Calu3 (cell line): ENCODE results near the gene GPM6B. TPM values are rescaled to one million over a fixed set of nuclear protein-coding genes. Genes with fewer than 3 reads are reported as not detected.

ENCODE experiments used
- BruUV-seq: library from RNA; stranded (reverse); fragments of 400-500 nt; replicated peaks from 2 replicates; lab custom pipeline; 2021; lab: Mats Ljungman, UMichigan
- CTCF ChIA-PET: fragments of 300-600 bp; sonication (Branson Sonifier 250); formaldehyde crosslinking; loops from one replicate; lab custom pipeline; 2022; ENCODE audit warnings: antibody characterized with exemption; lab: Charles Lee
- DNase-seq: peaks from one replicate; pipeline ENCODE4 v3.0.0; 2022
- H3K27ac Mint-ChIP-seq: one replicate; pipeline ENCODE4 v1.8.0; 2022; ENCODE audit warnings: mixed read lengths; ENCODE audit not compliant: unreplicated experiment
- H3K27me3 Mint-ChIP-seq: one replicate; pipeline ENCODE4 v1.8.0; 2022; ENCODE audit warnings: mixed read lengths; ENCODE audit not compliant: unreplicated experiment
- H3K36me3 Mint-ChIP-seq: one replicate; pipeline ENCODE4 v1.8.0; 2022; ENCODE audit warnings: mild to moderate bottlenecking, moderate library complexity, mixed read lengths; ENCODE audit not compliant: insufficient read depth, unreplicated experiment
- H3K4me1 Mint-ChIP-seq: one replicate; pipeline ENCODE4 v1.8.0; 2022; ENCODE audit warnings: mild to moderate bottlenecking, low read depth, mixed read lengths; ENCODE audit not compliant: unreplicated experiment
- H3K4me3 Mint-ChIP-seq: one replicate; pipeline ENCODE4 v1.8.0; 2022; ENCODE audit warnings: mild to moderate bottlenecking, low read depth, moderate library complexity, mixed read lengths; ENCODE audit not compliant: unreplicated experiment
- H3K9me3 Mint-ChIP-seq: one replicate; pipeline ENCODE4 v1.8.0; 2022; ENCODE audit warnings: low read depth, mixed read lengths; ENCODE audit not compliant: unreplicated experiment
- CTCF ChIP-seq: fragments of 200-600 bp; IDR thresholded peaks from one replicate; pipeline ENCODE4 v1.8.0; 2022; ENCODE audit warnings: antibody characterized with exemption; ENCODE audit not compliant: unreplicated experiment
- intact Hi-C: fragments of 100-400 bp; cut with micrococcal nuclease; formaldehyde crosslinking; loops from one replicate; pipeline ENCODE4 v1.10.0; 2022; ENCODE audit not compliant: unreplicated experiment
- total RNA-seq: library from RNA; stranded (reverse); gene quantifications from 2 replicates; pipeline ENCODE4 v1.2.3, GENCODE V29; 2022

Gene GPM6B
- total RNA-seq, 1 experiment from 2014 or later: 4.3 TPM

DNA sequence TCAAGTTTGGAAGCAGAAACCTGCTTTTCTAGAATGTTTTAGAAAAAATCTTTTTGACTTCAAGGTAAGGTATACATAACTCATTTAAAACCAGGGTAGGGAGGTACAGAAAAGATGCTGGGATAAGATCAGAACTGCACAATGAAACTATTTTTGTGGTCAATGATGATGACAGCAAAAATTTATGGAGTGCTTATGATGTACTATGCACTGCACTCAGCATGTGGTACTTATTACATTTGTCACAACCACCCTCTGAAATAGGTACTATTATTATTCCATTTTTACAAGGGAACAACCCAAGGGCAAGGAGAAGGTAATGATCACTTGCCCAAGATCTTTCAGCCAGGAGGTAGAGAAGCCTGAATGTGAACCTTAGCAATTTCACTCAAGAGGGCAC lies 8.0 kb downstream of the GPM6B start:
- TF ChIP-seq CTCF: no peak
- Mint-ChIP-seq H3K36me3 (no peaks in the 10 kb centered on the region), H3K4me3 (no peak overlapping the region), H3K4me1 (no peaks in the 10 kb centered on the region), H3K9me3 (no peaks in the 10 kb centered on the region), H3K27ac (no peak overlapping the region), H3K27me3 (no peaks in the 10 kb centered on the region)
- intact Hi-C loops: no loop called here
- CTCF ChIA-PET: no interaction called here
- no TSS peak for BruUV-seq
- DNase-seq: no peak

GRCh38 chrX:13808293-13808692 lies 8.6 kb downstream of the GPM6B start:
- Mint-ChIP-seq H3K36me3 (no peaks in the 10 kb centered on the region), H3K27ac (no peak overlapping the region), H3K9me3 (no peaks in the 10 kb centered on the region), H3K4me3 (no peak overlapping the region), H3K27me3 (no peaks in the 10 kb centered on the region), H3K4me1 (no peaks in the 10 kb centered on the region)
- intact Hi-C loops: no loop called here
- no peak for TF ChIP-seq CTCF
- CTCF ChIA-PET: no interaction called here
- BruUV-seq: no TSS peak
- no peak for DNase-seq

GRCh38 chrX:13805241-13805640 lies 11.7 kb downstream of the GPM6B start:
- no peak for DNase-seq
- Mint-ChIP-seq H3K27ac (no peak overlapping the region), H3K36me3 (no peaks in the 10 kb centered on the region), H3K9me3 (no peaks in the 10 kb centered on the region), H3K4me3 (no peak overlapping the region), H3K27me3 (no peaks in the 10 kb centered on the region), H3K4me1 (no peaks in the 10 kb centered on the region)
- CTCF ChIA-PET: no interaction called here
- TF ChIP-seq CTCF: no peak
- no TSS peak for BruUV-seq
- intact Hi-C loops: no loop called here

DNA sequence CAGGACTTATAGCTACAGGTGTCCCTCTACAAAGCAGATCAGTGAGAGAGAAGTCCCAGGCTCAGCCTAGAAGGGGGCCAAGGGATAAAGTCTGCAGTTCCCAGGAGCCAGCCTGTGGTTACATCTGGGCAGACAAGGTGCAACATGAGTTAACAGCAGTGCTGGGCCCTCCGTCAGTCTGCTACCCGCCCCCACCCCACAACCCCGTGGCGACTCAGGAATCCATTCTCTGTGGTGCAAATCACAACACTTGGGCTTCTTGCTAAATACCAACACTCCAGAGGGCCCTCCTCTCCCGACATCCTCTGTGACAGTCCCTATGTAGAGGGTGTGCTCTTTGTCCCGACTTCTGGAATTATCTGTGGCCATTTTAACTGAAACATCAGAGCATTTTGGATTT lies 13.8 kb downstream of the GPM6B start:
- peaks cover 2% of the 10 kb centered on the region for H3K36me3 Mint-ChIP-seq
- no peak overlapping the region for H3K4me3 Mint-ChIP-seq
- H3K27me3 Mint-ChIP-seq: no peaks in the 10 kb centered on the region
- BruUV-seq: no TSS peak
- no peaks in the 10 kb centered on the region for H3K4me1 Mint-ChIP-seq
- CTCF ChIA-PET: no interaction called here
- no peak for TF ChIP-seq CTCF
- no peaks in the 10 kb centered on the region for H3K9me3 Mint-ChIP-seq
- intact Hi-C loops: no loop called here
- H3K27ac Mint-ChIP-seq: no peak overlapping the region
- no peak for DNase-seq
